H1 (cell line): ENCODE measurements around the gene SCAI. TPM values are rescaled to one million over a fixed set of nuclear protein-coding genes. Genes with fewer than 3 reads are reported as not detected.

Source experiments
- CTCF ChIA-PET: fragments of 300-600 bp; sonication (Branson Sonifier 250); formaldehyde crosslinking; loops from one replicate; lab custom pipeline; 2021; ENCODE audit not compliant: partially characterized antibody; lab: Charles Lee
- POLR2A ChIA-PET: fragments of 300-600 bp; sonication (Branson Sonifier 250); formaldehyde crosslinking; loops from one replicate; lab custom pipeline; 2021; ENCODE audit warnings: inconsistent platforms; ENCODE audit not compliant: partially characterized antibody; lab: Charles Lee
- DNase-seq, 2 experiments: peaks; one replicate each; pipeline versions ENCODE4 v3.0.0 to v3.0.0-alpha.2; 2010 to 2022; ENCODE audit warnings: low spot score in 2 of 2, low read depth in 1 of 2, mixed read lengths in 1 of 2
- FAIRE-seq: peaks from 2 replicates; lab custom pipeline; 2011; peaks lifted over from hg19 to GRCh38; lab: Jason Lieb, UNC
- H2AFZ ChIP-seq: 2 replicates; pipeline ENCODE4 v1.8.1; 2012; ENCODE audit warnings: low read length, inconsistent platforms
- H2AK5ac ChIP-seq: 2 replicates; pipeline ENCODE4 v1.6.1; 2013; ENCODE audit warnings: low read depth, low read length
- H2BK120ac ChIP-seq: replicated peaks from 2 replicates; pipeline ENCODE3; 2013; ENCODE audit warnings: low read depth, low read length, inconsistent platforms
- H2BK12ac ChIP-seq: 2 replicates; pipeline ENCODE4 v1.6.1; 2013; ENCODE audit warnings: low read depth, low read length
- H2BK15ac ChIP-seq: 2 replicates; pipeline ENCODE4 v1.6.1; 2013; ENCODE audit warnings: low read length
- H2BK20ac ChIP-seq: 2 replicates; pipeline ENCODE4 v1.6.1; 2013; ENCODE audit warnings: low read length
- H2BK5ac ChIP-seq: 2 replicates; pipeline ENCODE4 v1.6.1; 2013; ENCODE audit warnings: low read depth, low read length
- H3K14ac ChIP-seq: 2 replicates; pipeline ENCODE4 v1.6.1; 2013; ENCODE audit warnings: inconsistent platforms; ENCODE audit not compliant: insufficient read length
- H3K18ac ChIP-seq: 2 replicates; pipeline ENCODE4 v1.6.1; 2013; ENCODE audit warnings: low read length; ENCODE audit errors: extremely low read depth
- H3K23ac ChIP-seq: 2 replicates; pipeline ENCODE4 v1.6.1; 2013; ENCODE audit warnings: inconsistent platforms; ENCODE audit not compliant: insufficient read length
- H3K23me2 ChIP-seq: 2 replicates; pipeline ENCODE4 v1.6.1; 2013; ENCODE audit warnings: low read depth, low read length
- H3K27ac ChIP-seq: 2 replicates; pipeline ENCODE4 v1.6.1; 2011; ENCODE audit warnings: low read depth, low read length, inconsistent platforms
- H3K27me3 ChIP-seq, 4 experiments: replicated peaks in 1 of 4; 1 replicate in 1 of 4; 2 replicates in 3 of 4; pipeline versions ENCODE4 v1.6.1 to v1.8.1; 2011 to 2013; ENCODE audit warnings: low read length in 3 of 4, mild to moderate bottlenecking in 3 of 4, inconsistent platforms in 2 of 4, mixed read lengths in 2 of 4, moderate library complexity in 1 of 4; ENCODE audit not compliant: control insufficient read depth in 3 of 4, insufficient read depth in 3 of 4; ENCODE audit errors: extremely low read depth in 1 of 4
- H3K36me3 ChIP-seq, 4 experiments: 2 replicates each; pipeline versions ENCODE4 v1.6.1 to v1.8.1; 2011 to 2013; ENCODE audit warnings: mild to moderate bottlenecking in 4 of 4, low read length in 3 of 4, moderate library complexity in 2 of 4, control low read depth in 1 of 4, inconsistent platforms in 1 of 4; ENCODE audit not compliant: insufficient read depth in 4 of 4, control insufficient read depth in 2 of 4
- H3K4ac ChIP-seq: replicated peaks from 2 replicates; pipeline ENCODE3; 2013; ENCODE audit warnings: low read length, low read depth, mixed read lengths, inconsistent platforms; ENCODE audit not compliant: insufficient read length
- H3K4me1 ChIP-seq, 4 experiments: replicated peaks in 1 of 4; 1 replicate in 1 of 4; 2 replicates in 3 of 4; pipeline versions ENCODE4 v1.6.1 to v1.8.1; 2011 to 2013; ENCODE audit warnings: low read length in 3 of 4, inconsistent platforms in 2 of 4, mixed read lengths in 1 of 4; ENCODE audit not compliant: insufficient read depth in 4 of 4, control insufficient read depth in 3 of 4
- H3K4me2 ChIP-seq, 2 experiments: 2 replicates each; pipeline versions ENCODE4 v1.6.1 to v1.8.1; 2011 to 2013; ENCODE audit warnings: low read depth in 2 of 2, low read length in 2 of 2, control low read depth in 1 of 2, inconsistent platforms in 1 of 2, mild to moderate bottlenecking in 1 of 2; ENCODE audit not compliant: insufficient read depth in 1 of 2
- H3K4me3 ChIP-seq, 4 experiments: fragments of 200-600, 300-600 bp in 1 of 4; sonication (generic), shearing (Covaris generic), sonication (Bioruptor Twin) in 1 of 4; 2 replicates each; pipeline versions ENCODE4 v1.5.1 to v1.8.1; 2011 to 2016; ENCODE audit warnings: low read length in 4 of 4, low read depth in 3 of 4, control low read depth in 2 of 4, inconsistent platforms in 2 of 4, mild to moderate bottlenecking in 2 of 4, mixed read lengths in 1 of 4, moderate library complexity in 1 of 4; ENCODE audit not compliant: insufficient read depth in 2 of 4; ENCODE audit errors: extremely low read depth in 1 of 4
- H3K56ac ChIP-seq: replicated peaks from 2 replicates; pipeline ENCODE3; 2013; ENCODE audit warnings: low read depth, mild to moderate bottlenecking, mixed read lengths, low read length, inconsistent platforms; ENCODE audit not compliant: insufficient read length
- H3K79me1 ChIP-seq: 2 replicates; pipeline ENCODE4 v1.6.1; 2013; ENCODE audit warnings: low read depth, low read length, control low read depth
- H3K79me2 ChIP-seq, 2 experiments: 2 replicates each; pipeline versions ENCODE4 v1.6.1 to v1.8.1; 2012 to 2013; ENCODE audit warnings: low read length in 2 of 2, mild to moderate bottlenecking in 2 of 2, inconsistent platforms in 1 of 2; ENCODE audit not compliant: insufficient read depth in 2 of 2, control insufficient read depth in 1 of 2
- H3K9ac ChIP-seq, 4 experiments: replicated peaks in 1 of 4; 1 replicate in 1 of 4; 2 replicates in 3 of 4; pipeline versions ENCODE4 v1.6.1 to v1.8.1; 2011 to 2013; ENCODE audit warnings: low read depth in 3 of 4, low read length in 3 of 4, control low read depth in 2 of 4, mild to moderate bottlenecking in 2 of 4, moderate library complexity in 2 of 4, inconsistent platforms in 1 of 4; ENCODE audit errors: extremely low read depth in 1 of 4
- H3K9me3 ChIP-seq, 2 experiments: 2 replicates each; pipeline versions ENCODE4 v1.6.1 to v1.8.1; 2012 to 2013; ENCODE audit warnings: mild to moderate bottlenecking in 2 of 2, moderate library complexity in 2 of 2, control low read depth in 1 of 2, inconsistent platforms in 1 of 2, low read depth in 1 of 2, low read length in 1 of 2, mixed read lengths in 1 of 2; ENCODE audit not compliant: insufficient read depth in 2 of 2
- H4K20me1 ChIP-seq, 2 experiments: replicated peaks in 1 of 2; 2 replicates each; pipeline versions ENCODE3 to v1.8.1; 2011 to 2013; ENCODE audit warnings: inconsistent platforms in 2 of 2, low read length in 2 of 2, mild to moderate bottlenecking in 1 of 2; ENCODE audit not compliant: insufficient read depth in 2 of 2, control insufficient read depth in 1 of 2
- H4K5ac ChIP-seq: 2 replicates; pipeline ENCODE4 v1.6.1; 2013; ENCODE audit warnings: low read length, low read depth, mixed read lengths, inconsistent platforms; ENCODE audit not compliant: insufficient read length
- H4K8ac ChIP-seq: 2 replicates; pipeline ENCODE4 v1.8.0; 2013; ENCODE audit warnings: mild to moderate bottlenecking, moderate library complexity, low read length, inconsistent platforms; ENCODE audit not compliant: insufficient read depth; ENCODE audit errors: extremely low read depth
- H4K91ac ChIP-seq: replicated peaks from 2 replicates; pipeline ENCODE3; 2013; ENCODE audit warnings: low read length, mixed read lengths, inconsistent platforms; ENCODE audit not compliant: insufficient read length
- ATF3 ChIP-seq: IDR thresholded peaks from 2 replicates; pipeline ENCODE4 v1.6.1; 2011; ENCODE audit warnings: low read depth, mild to moderate bottlenecking, low read length; ENCODE audit not compliant: insufficient read depth
- CHD2 ChIP-seq: IDR thresholded peaks from 2 replicates; pipeline ENCODE4 v1.6.1; 2012; ENCODE audit warnings: low read length, improper control_type of control experiment
- CREB1 ChIP-seq: IDR thresholded peaks from 2 replicates; pipeline ENCODE4 v1.6.1; 2012; ENCODE audit warnings: inconsistent platforms
- EP300 ChIP-seq, 2 experiments: IDR thresholded peaks; 1 replicate in 1 of 2; 2 replicates in 1 of 2; pipeline ENCODE4 v1.6.1; 2011 to 2012; ENCODE audit warnings: low read depth in 2 of 2, low read length in 2 of 2, mild to moderate bottlenecking in 2 of 2, borderline replicate concordance in 1 of 2, inconsistent platforms in 1 of 2, moderate library complexity in 1 of 2
- EZH2 ChIP-seq: fragments of 200-600 bp; sonication (generic); IDR thresholded peaks from 2 replicates; pipeline ENCODE4 v1.7.1; 2012; ENCODE audit warnings: low read depth, mild to moderate bottlenecking, moderate library complexity, low read length, inconsistent platforms; ENCODE audit not compliant: severe bottlenecking
- GABPA ChIP-seq: IDR thresholded peaks from 2 replicates; pipeline ENCODE4 v1.6.1; 2011; ENCODE audit warnings: mild to moderate bottlenecking, low read length, moderate library complexity, borderline replicate concordance; ENCODE audit not compliant: insufficient read depth
- HDAC6 ChIP-seq: IDR thresholded peaks from one replicate; pipeline ENCODE4 v1.7.1; 2012; ENCODE audit warnings: low read depth, mild to moderate bottlenecking, inconsistent platforms, low read length, moderate library complexity
- JUND ChIP-seq: IDR thresholded peaks from 2 replicates; pipeline ENCODE4 v1.6.1; 2011; ENCODE audit warnings: mild to moderate bottlenecking, improper control_type of control experiment, low read length
- POU5F1 ChIP-seq: IDR thresholded peaks from 2 replicates; pipeline ENCODE4 v1.6.1; 2011; ENCODE audit warnings: low read depth, mild to moderate bottlenecking, low read length, moderate library complexity
- SAP30 ChIP-seq: fragments of 300-600 bp; sonication (generic); IDR thresholded peaks from 2 replicates; pipeline ENCODE4 v1.7.1; 2012; ENCODE audit warnings: low read length, moderate library complexity, mild to moderate bottlenecking, inconsistent platforms; ENCODE audit not compliant: insufficient read depth, insufficient replicate concordance
- SIN3A ChIP-seq, 2 experiments: IDR thresholded peaks in 1 of 2; conservative IDR thresholded peaks in 1 of 2; 2 replicates each; pipeline ENCODE4 v1.6.1; 2011 to 2012; ENCODE audit warnings: low read length in 2 of 2, improper control_type of control experiment in 1 of 2, low read depth in 1 of 2, mild to moderate bottlenecking in 1 of 2
- TAF7 ChIP-seq: optimal IDR thresholded peaks from 2 replicates; pipeline ENCODE3; 2011; ENCODE audit warnings: low read depth, mild to moderate bottlenecking, inconsistent platforms, low read length, moderate library complexity, borderline replicate concordance
- TBP ChIP-seq: IDR thresholded peaks from 2 replicates; pipeline ENCODE4 v1.6.1; 2011; ENCODE audit warnings: low read depth, low read length, improper control_type of control experiment
- TCF12 ChIP-seq: IDR thresholded peaks from 2 replicates; pipeline ENCODE4 v1.6.1; 2011; ENCODE audit warnings: low read depth, mild to moderate bottlenecking, low read length
- polyA plus RNA-seq, 7 experiments: library from polyadenylated mRNA; depleted of rRNA in 3 of 7; stranded (reverse) in 5 of 7; unstranded in 2 of 7; fragments of >200 nt in 5 of 7; fragments of 200-250 nt in 2 of 7; gene quantifications; 1 replicate in 5 of 7; 2 replicates in 1 of 7; 4 replicates in 1 of 7; pipeline versions ENCODE4 v1.2.1 to v1.2.3, GENCODE V29; 2011 to 2013; ENCODE audit warnings: missing spikeins in 2 of 7, mixed read lengths in 2 of 7
- total RNA-seq: library from RNA; stranded (reverse); fragmentation: NEBNext Ultra II Directional; extraction: Animal tissue kit (Norgen Biotek cat#: 25700); gene quantifications from 2 replicates; pipeline ENCODE4 v1.2.1, GENCODE V29; 2021

The SCAI gene
- total and polyA plus RNA-seq, 2 of the 8 experiments (the other 6 are each of a cell fraction or from before 2014, with no cell fraction given): 6.4 to 19.8 TPM

DNA sequence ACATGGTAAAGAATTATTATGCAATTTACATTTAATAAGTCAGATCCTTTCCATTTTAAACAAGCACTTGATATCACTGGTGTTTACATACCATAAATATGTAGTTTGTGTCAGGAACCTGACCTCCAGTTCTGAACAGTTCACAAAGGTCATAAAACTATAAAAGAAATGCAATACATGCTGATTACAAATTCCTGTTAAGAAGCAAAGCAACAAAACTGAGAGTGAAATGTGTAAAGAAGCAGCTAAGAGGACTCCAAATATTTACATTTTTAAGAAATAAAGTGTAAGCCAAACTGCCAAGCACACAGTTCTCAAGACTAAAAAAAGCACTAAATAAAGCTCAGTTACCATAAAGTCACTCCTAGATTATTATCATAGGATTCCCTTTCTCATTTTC, 17.4 kb upstream of the SCAI start:
- no peak for FAIRE-seq
- H3K18ac ChIP-seq: no peak overlapping the region
- DNase-seq: no peak
- H2AFZ ChIP-seq: no peak overlapping the region
- H3K4me1 ChIP-seq: no peaks in the 10 kb centered on the region
- H3K4ac ChIP-seq: no peak overlapping the region
- no peak overlapping the region for H2BK20ac ChIP-seq
- H2BK15ac ChIP-seq: no peak overlapping the region
- H3K36me3 ChIP-seq: 0 out of 8 replicates have a peak, but pooled peaks cover 0 to 2% (median 0%) of the 10 kb centered on the region in 4 experiments
- no peak overlapping the region for H2BK120ac ChIP-seq
- H3K23ac ChIP-seq: no peak overlapping the region
- no peaks in the 10 kb centered on the region for H3K9me3 ChIP-seq
- H2BK5ac ChIP-seq: no peak overlapping the region
- no peaks in the 10 kb centered on the region for H3K23me2 ChIP-seq
- ChIA-PET CTCF (no interaction called here), POLR2A (no interaction called here)
- H3K4me3 ChIP-seq: no peak overlapping the region
- H3K79me2 ChIP-seq: peaks cover 0 to 3% of the 10 kb centered on the region in 2 experiments; a peak in 1 of 4 replicates
- no peaks in the 10 kb centered on the region for H4K20me1 ChIP-seq
- H4K8ac ChIP-seq: no peak overlapping the region
- H4K5ac ChIP-seq: no peak overlapping the region
- H3K79me1 ChIP-seq: no peaks in the 10 kb centered on the region
- no peak overlapping the region for H2BK12ac ChIP-seq
- H3K14ac ChIP-seq: no peak overlapping the region
- H2AK5ac ChIP-seq: no peak overlapping the region
- no peak overlapping the region for H3K27ac ChIP-seq
- no peak overlapping the region for H3K4me2 ChIP-seq
- H4K91ac ChIP-seq: no peak overlapping the region
- no peak overlapping the region for H3K56ac ChIP-seq
- H3K9ac ChIP-seq: no peak overlapping the region
- H3K27me3 ChIP-seq: no peaks in the 10 kb centered on the region
- TF ChIP-seq TAF7 (no peak), GABPA (no peak), CREB1 (no peak), TCF12 (no peak), SAP30 (no peak), EZH2 (no peak), TBP (no peak), CHD2 (no peak), EP300 (IDR thresholded peaks at IDR 0.05; ENCODE audit: borderline replicate concordance in 1 of 2, low read depth in 2 of 2, low read length in 2 of 2) (no peak), ATF3 (no peak), POU5F1 (no peak), SIN3A (conservative IDR thresholded peaks at IDR 0.05 in 1 of 2, IDR thresholded peaks at IDR 0.05 in 1 of 2; ENCODE audit: low read depth in 1 of 2, low read length in 2 of 2) (no peak), JUND (no peak), HDAC6 (no peak)
